PC-3 (cell line): ENCODE measurements around the gene NFATC2. TPM values are rescaled to one million over a fixed set of nuclear protein-coding genes. Genes with fewer than 3 reads are reported as not detected.
A peak's percentile ranks its signal among the peaks of the same experiment; 100 is the strongest.

ENCODE experiments used
- ATAC-seq: fragments of 200-7000 bp; cut with Tn5 transposase; 2 replicates; pipeline ENCODE4 v1.9.1; 2020; ENCODE audit warnings: mild to moderate bottlenecking, moderate library complexity
- BruUV-seq: library from RNA; stranded (reverse); fragments of 400-500 nt; replicated peaks from 2 replicates; lab custom pipeline; 2021; lab: Mats Ljungman, UMichigan
- CTCF ChIA-PET: fragments of 300-600 bp; sonication (Branson Sonifier 250); formaldehyde crosslinking; loops from one replicate; lab custom pipeline; 2022; ENCODE audit warnings: antibody characterized with exemption; lab: Charles Lee
- POLR2A ChIA-PET: fragments of 300-600 bp; sonication (Branson Sonifier 250); formaldehyde crosslinking; loops from one replicate; lab custom pipeline; 2022; ENCODE audit warnings: antibody characterized with exemption; ENCODE audit not compliant: unreplicated experiment; lab: Charles Lee
- DNase-seq: peaks from one replicate; pipeline ENCODE4 v3.0.0-alpha.2; 2015
- H2AFZ ChIP-seq: fragments of 300-600 bp; sonication (generic); 2 replicates; pipeline ENCODE4 v1.6.0; 2016; ENCODE audit warnings: antibody characterized with exemption, low read length
- H3F3A ChIP-seq: fragments of 300-600 bp; sonication (generic); one replicate; pipeline ENCODE4 v1.6.0; 2017; ENCODE audit warnings: antibody characterized with exemption, low read length, control low read depth, mild to moderate bottlenecking; ENCODE audit not compliant: unreplicated experiment
- H3K27ac ChIP-seq: fragments of 300-600 bp; sonication (generic); 2 replicates; pipeline ENCODE4 v1.5.1; 2016; ENCODE audit warnings: mild to moderate bottlenecking, low read length
- H3K27me3 ChIP-seq: fragments of 300-600 bp; sonication (generic); 2 replicates; pipeline ENCODE4 v1.6.1; 2016; ENCODE audit warnings: low read length, mixed read lengths
- H3K36me3 ChIP-seq: fragments of 300-600 bp; sonication (generic); 2 replicates; pipeline ENCODE4 v1.6.1; 2016; ENCODE audit warnings: low read depth, mixed run types, low read length, mixed read lengths
- H3K4me1 ChIP-seq: fragments of 300-600 bp; sonication (generic); 2 replicates; pipeline ENCODE4 v1.5.1; 2016; ENCODE audit warnings: low read length; ENCODE audit not compliant: insufficient read depth
- H3K4me2 ChIP-seq: fragments of 300-600 bp; sonication (generic); 2 replicates; pipeline ENCODE4 v1.6.0; 2016; ENCODE audit warnings: low read length
- H3K4me3 ChIP-seq: fragments of 300-600 bp; sonication (generic); 2 replicates; pipeline ENCODE4 v1.5.1; 2016; ENCODE audit warnings: mild to moderate bottlenecking, low read length, mixed read lengths
- H3K79me2 ChIP-seq: fragments of 300-600 bp; sonication (generic); 2 replicates; pipeline ENCODE4 v1.6.1; 2017; ENCODE audit warnings: low read length, mixed read lengths
- H3K9ac ChIP-seq: fragments of 300-600 bp; sonication (generic); 2 replicates; pipeline ENCODE4 v1.6.0; 2016; ENCODE audit warnings: mild to moderate bottlenecking, low read length
- H3K9me2 ChIP-seq: fragments of 300-600 bp; sonication (generic); replicated peaks from 2 replicates; pipeline ENCODE4 v1.6.1; 2016; ENCODE audit warnings: mixed run types, low read length, mixed read lengths
- H3K9me3 ChIP-seq: fragments of 300-600 bp; sonication (generic); 2 replicates; pipeline ENCODE4 v1.6.1; 2016; ENCODE audit warnings: low read length, mixed read lengths
- H4K20me1 ChIP-seq: fragments of 300-600 bp; sonication (generic); 2 replicates; pipeline ENCODE4 v1.6.1; 2016; ENCODE audit warnings: low read length, mixed read lengths
- CTCF ChIP-seq: fragments of 300-600 bp; sonication (generic); conservative IDR thresholded peaks from 2 replicates; pipeline ENCODE4 v1.5.1; 2017; ENCODE audit warnings: antibody characterized with exemption, low read depth, mild to moderate bottlenecking, low read length
- EZH2 ChIP-seq: fragments of 300-600 bp; sonication (generic); IDR thresholded peaks from one replicate; pipeline ENCODE4 v1.6.1; 2017; ENCODE audit warnings: antibody characterized with exemption, mild to moderate bottlenecking, low read length; ENCODE audit not compliant: unreplicated experiment
- EZH2phosphoT487 ChIP-seq: fragments of 300-600 bp; sonication (generic); IDR thresholded peaks from 2 replicates; pipeline ENCODE4 v1.6.1; 2018; ENCODE audit warnings: mild to moderate bottlenecking, antibody characterized with exemption, low read length, borderline replicate concordance
- intact Hi-C: fragments of 100-400 bp; cut with micrococcal nuclease; formaldehyde crosslinking; loops from 2 replicates; pipeline ENCODE4 v1.9.0; 2023
- microRNA-seq: library from miRNA; unstranded; fragments of <30 nt; microRNA quantifications from one replicate; pipeline ENCODE4 v1.1.0, GENCODE V29; 2020; ENCODE audit not compliant: unreplicated experiment
- total RNA-seq: library from RNA; depleted of rRNA; stranded (reverse); fragments of >200 nt; gene quantifications from 2 replicates; pipeline ENCODE4 v1.2.3, GENCODE V29; 2014; rRNA removed

NFATC2 gene
- total RNA-seq, 1 experiment from 2014 or later = 12.9 TPM

- Histone ChIP-seq H3K27ac (no peak overlapping the region), H2AFZ (no peak overlapping the region)
Measured at GRCh38 chr20:51338692-51339440, 203.7 kb downstream of the NFATC2 start.

GRCh38 chr20:51337126-51337805 lies 205.3 kb downstream of the NFATC2 start:
- H3K27ac ChIP-seq = 0 out of 2 replicates have a peak overlapping the region, but pooled peaks have one; percentile 81
- H3F3A ChIP-seq = no peaks in the 10 kb centered on the region
- CTCF ChIA-PET = no interaction called here
- H3K4me3 ChIP-seq = no peak overlapping the region
- intact Hi-C loops = no loop called here
- DNase-seq (no peak), ATAC-seq (no peak)
- no peaks in the 10 kb centered on the region for H3K79me2 ChIP-seq
- POLR2A ChIA-PET = no interaction called here
- no peaks in the 10 kb centered on the region for H3K36me3 ChIP-seq
- H3K4me1 ChIP-seq = peaks cover 29% of the 10 kb centered on the region
- no peak overlapping the region for H3K9ac ChIP-seq
- H4K20me1 ChIP-seq = no peaks in the 10 kb centered on the region
- H3K9me3 ChIP-seq = no peaks in the 10 kb centered on the region
- H3K27me3 ChIP-seq = no peaks in the 10 kb centered on the region
- no peak for TF ChIP-seq EZH2
- TF ChIP-seq CTCF = no peak
- no peak for TF ChIP-seq EZH2phosphoT487
- H3K4me2 ChIP-seq = no peak overlapping the region
- H2AFZ ChIP-seq = no peak overlapping the region
- BruUV-seq = no TSS peak
- no peaks in the 10 kb centered on the region for H3K9me2 ChIP-seq

More at GRCh38 chr20:51338692-51339440, 203.7 kb downstream of the NFATC2 start:
- H3K36me3 ChIP-seq = no peaks in the 10 kb centered on the region
- CTCF ChIA-PET = no interaction called here
- H3F3A ChIP-seq = no peaks in the 10 kb centered on the region
- H3K9me2 ChIP-seq = no peaks in the 10 kb centered on the region
- no peaks in the 10 kb centered on the region for H3K9me3 ChIP-seq
- H3K27me3 ChIP-seq = no peaks in the 10 kb centered on the region
- H3K4me2 ChIP-seq = no peak overlapping the region
- no peaks in the 10 kb centered on the region for H4K20me1 ChIP-seq
- intact Hi-C loops = no loop called here
- POLR2A ChIA-PET = no interaction called here
- no peaks in the 10 kb centered on the region for H3K79me2 ChIP-seq
- no peak for TF ChIP-seq EZH2phosphoT487
- TF ChIP-seq CTCF = no peak
- TF ChIP-seq EZH2 = no peak
- H3K4me1 ChIP-seq = peaks cover 29% of the 10 kb centered on the region
- H3K4me3 ChIP-seq = no peak overlapping the region
- peak; percentile 33 for DNase-seq
- no TSS peak for BruUV-seq
- H3K9ac ChIP-seq = no peak overlapping the region
- ATAC-seq = no peak

Small RNAs within 50 kb of the gene (microRNA-seq; reads per million reads assigned to microRNA genes)
- not detected for gene MIR3194

Other genes starting within 250 kb of the NFATC2 start
- 31.3 and 34.6 TPM in 2 replicates for gene ATP9A, start 225.7 kb upstream of the NFATC2 start, total RNA-seq